Left hindlimb (tissue), 1 donor: ENCODE results near the gene NAA50.

Experiments
- DNase-seq: peaks from one replicate; pipeline ENCODE4 v3.0.0-alpha.2; 2018

Gene NAA50

GRCh38 chr3:113684271-113684819 is 61.7 kb downstream of the NAA50 start:
- no peak for DNase-seq

- DNase-seq = no peak
These were observed 67.3 kb downstream of the NAA50 start for GRCh38 chr3:113678773-113679172.

GRCh38 chr3:113677737-113678136 is 68.3 kb downstream of the NAA50 start:
- DNase-seq = no peak

- no peak for DNase-seq
These were observed 69.8 kb downstream of the NAA50 start for GRCh38 chr3:113676261-113676660.

DNA sequence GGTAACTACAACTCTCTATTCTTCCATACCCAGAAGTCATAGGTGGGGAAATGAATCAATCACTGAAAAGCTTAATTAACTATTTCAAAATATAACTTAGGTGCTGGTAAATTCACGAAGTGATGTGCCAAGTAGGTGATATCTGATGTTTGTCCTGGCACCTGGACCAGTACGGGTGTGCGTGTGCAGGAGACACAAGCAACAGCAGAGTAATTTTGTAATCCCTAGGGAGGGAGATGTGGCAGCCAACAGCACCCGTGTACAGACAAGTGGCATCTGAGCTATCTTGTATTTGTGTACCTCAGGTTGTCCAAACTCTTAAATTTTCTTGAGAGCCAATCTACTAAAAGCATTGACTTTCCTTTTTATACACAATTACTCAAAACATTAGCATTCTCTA is 72.5 kb downstream of the NAA50 start:
- DNase-seq = no peak

GRCh38 chr3:113668015-113668414 is 78.0 kb downstream of the NAA50 start:
- DNase-seq = peak; percentile 59
